Gastroesophageal sphincter (tissue), 4 donors: ENCODE data around the gene EIF4EBP2. TPM values are rescaled to one million over a fixed set of nuclear protein-coding genes. Genes with fewer than 3 reads are reported as not detected.

Experiments
- ATAC-seq: fragments of 150-250 bp; one replicate; pipeline ENCODE4 v1.9.1; 2016; ENCODE audit warnings: mild to moderate bottlenecking, moderate library complexity
- H3K27ac ChIP-seq, 4 donors: fragments of 200-600 bp; sonication (generic) in 3 of 4; 1 replicate in 3 of 4; 2 replicates in 1 of 4; pipeline ENCODE4 v1.5.1; 2016 to 2019
- H3K27me3 ChIP-seq: fragments of 200-600 bp; sonication (generic); one replicate; pipeline ENCODE4 v1.5.1; 2019
- H3K36me3 ChIP-seq, 2 donors: fragments of 200-600 bp; sonication (generic); one replicate each; pipeline ENCODE4 v1.5.1; 2019; ENCODE audit warnings: control low read depth in 1 of 2
- H3K4me1 ChIP-seq, 3 donors: fragments of 200-600 bp; sonication (generic); 1 replicate in 2 of 3; 2 replicates in 1 of 3; pipeline ENCODE4 v1.5.1; 2016 to 2019; ENCODE audit warnings: control low read depth in 2 of 3
- H3K4me3 ChIP-seq, 2 donors: fragments of 200-600 bp; sonication (generic); one replicate each; pipeline ENCODE4 v1.5.1; 2019; ENCODE audit warnings: mild to moderate bottlenecking in 1 of 2, moderate library complexity in 1 of 2
- H3K9me3 ChIP-seq, 3 donors: fragments of 200-600 bp; sonication (generic); one replicate each; pipeline ENCODE4 v1.5.1; 2017 to 2019; ENCODE audit warnings: control low read depth in 2 of 3
- CTCF ChIP-seq, 4 experiments: fragments of 200-600 bp in 2 of 4; fragments of 450-650 bp in 2 of 4; sonication (generic) in 1 of 4; IDR thresholded peaks; one replicate each; pipeline ENCODE4 v1.5.1; 2017 to 2019; ENCODE audit warnings: antibody characterized with exemption in 4 of 4, mild to moderate bottlenecking in 2 of 4, moderate library complexity in 2 of 4
- EP300 ChIP-seq: sonication (generic); formaldehyde crosslinking; IDR thresholded peaks from one replicate; pipeline ENCODE4 v1.6.1; 2017; ENCODE audit warnings: antibody characterized with exemption, mild to moderate bottlenecking
- POLR2A ChIP-seq, 2 donors: fragments of 450-650 bp; IDR thresholded peaks; one replicate each; pipeline ENCODE4 v1.6.1; 2017; ENCODE audit warnings: antibody characterized with exemption in 2 of 2, mild to moderate bottlenecking in 2 of 2, moderate library complexity in 1 of 2
- POLR2AphosphoS5 ChIP-seq: sonication (generic); formaldehyde crosslinking; IDR thresholded peaks from one replicate; pipeline ENCODE4 v1.6.1; 2017; ENCODE audit warnings: antibody characterized with exemption
- WGBS, 2 donors: methylation state at CpG; one replicate each; pipeline ENCODE4 v1.1.5; 2018; ENCODE audit warnings: low coverage in 1 of 2; 5-methylcytosine and 5-hydroxymethylcytosine counted together
- total RNA-seq, 4 donors: library from RNA; depleted of rRNA; stranded (reverse); fragments of >200 nt; gene quantifications; one replicate each; pipeline ENCODE4 v1.1.0, GENCODE V29; 2016

EIF4EBP2 gene
- total RNA-seq, 4 donors from 2014 or later, result 83.8 to 93.7 (median 90.6) TPM

GRCh38 chr10:70462349-70462984 is 58.5 kb downstream of the EIF4EBP2 start:
- Histone ChIP-seq H3K4me3 (no peak overlapping the region), H3K27ac (peak overlapping the region in 3 of 4 donors; percentile 18 to 90 (median 61)), H3K36me3 (no peaks in the 10 kb centered on the region), H3K9me3 (no peaks in the 10 kb centered on the region), H3K4me1 (peaks cover 0 to 55% (median 23%) of the 10 kb centered on the region in 3 donors), H3K27me3 (no peaks in the 10 kb centered on the region)
- ATAC-seq, result peak; percentile 44
- WGBS, 2 donors, result 20% methylated on average over 1 to 3 of the region's 4 CpGs
- TF ChIP-seq CTCF (IDR thresholded peaks at IDR 0.05) (peak in 2 of 4 experiments; percentile 7 to 9), POLR2A (IDR thresholded peaks at IDR 0.05) (no peak), POLR2AphosphoS5 (peak; percentile 38), EP300 (no peak)

- Histone ChIP-seq H3K36me3 (no peaks in the 10 kb centered on the region), H3K27me3 (no peaks in the 10 kb centered on the region), H3K9me3 (no peaks in the 10 kb centered on the region), H3K27ac (no peak overlapping the region), H3K4me1 (peaks cover 0 to 29% (median 8%) of the 10 kb centered on the region in 3 donors), H3K4me3 (no peak overlapping the region)
- ATAC-seq, result no peak
- no peak for TF ChIP-seq POLR2A (IDR thresholded peaks at IDR 0.05)
- no peak for TF ChIP-seq POLR2AphosphoS5
- 91% methylated on average over 4 of the region's 4 CpGs; no CpG with 5 or more reads in 1 of the 2 donors for WGBS, 2 donors
These were observed 61.3 kb downstream of the EIF4EBP2 start for GRCh38 chr10:70465278-70465677.

GRCh38 chr10:70465832-70466231 is 61.9 kb downstream of the EIF4EBP2 start:
- no peak for ATAC-seq
- Histone ChIP-seq H3K36me3 (no peaks in the 10 kb centered on the region), H3K4me3 (no peak overlapping the region), H3K27me3 (no peaks in the 10 kb centered on the region), H3K4me1 (peaks cover 0 to 29% (median 8%) of the 10 kb centered on the region in 3 donors), H3K27ac (no peak overlapping the region), H3K9me3 (no peaks in the 10 kb centered on the region)
- TF ChIP-seq CTCF (IDR thresholded peaks at IDR 0.05), result no peak
- TF ChIP-seq POLR2A (IDR thresholded peaks at IDR 0.05), result no peak
- no peak for TF ChIP-seq EP300
- TF ChIP-seq POLR2AphosphoS5, result no peak
- WGBS, 2 donors, result 71 to 100% methylated on average over 1 to 2 of the region's 2 CpGs

- Histone ChIP-seq H3K36me3 (no peaks in the 10 kb centered on the region), H3K4me3 (no peak overlapping the region), H3K9me3 (no peaks in the 10 kb centered on the region), H3K4me1 (peaks cover 0 to 19% (median 8%) of the 10 kb centered on the region in 3 donors), H3K27me3 (no peaks in the 10 kb centered on the region), H3K27ac (no peak overlapping the region)
- WGBS, 2 donors, result 100% methylated on average over 1 of the region's 3 CpGs; no CpG with 5 or more reads in 1 of the 2 donors
- no peak for TF ChIP-seq POLR2A (IDR thresholded peaks at IDR 0.05)
- TF ChIP-seq POLR2AphosphoS5, result no peak
- no peak for TF ChIP-seq CTCF (IDR thresholded peaks at IDR 0.05)
- TF ChIP-seq EP300, result no peak
- no peak for ATAC-seq
These were observed 63.0 kb downstream of the EIF4EBP2 start for GRCh38 chr10:70466951-70467350.

- H3K27me3 ChIP-seq, result no peaks in the 10 kb centered on the region
- H3K36me3 ChIP-seq, result no peaks in the 10 kb centered on the region
- H3K4me3 ChIP-seq, result no peak overlapping the region
- no peak for ATAC-seq
- no peaks in the 10 kb centered on the region for H3K9me3 ChIP-seq
- no peak for TF ChIP-seq EP300
- no peak for TF ChIP-seq POLR2A (IDR thresholded peaks at IDR 0.05)
- no peak for TF ChIP-seq CTCF (IDR thresholded peaks at IDR 0.05)
- TF ChIP-seq POLR2AphosphoS5, result no peak
- H3K27ac ChIP-seq, result no peak overlapping the region
- 88 to 90% methylated on average over 4 of the region's 8 CpGs for WGBS, 2 donors
- H3K4me1 ChIP-seq, result peaks cover 0 to 10% (median 5%) of the 10 kb centered on the region in 3 donors
These were observed 69.0 kb downstream of the EIF4EBP2 start for GRCh38 chr10:70472799-70473454.
